Body of pancreas (tissue), 4 donors: ENCODE measurements around the gene ANKIB1.
A peak's percentile ranks its signal among the peaks of the same experiment; 100 is the strongest.

Experiments
- POLR2A ChIP-seq, 3 donors: fragments of 450-650 bp; IDR thresholded peaks; one replicate each; pipeline ENCODE4 v1.6.1; 2016; ENCODE audit warnings: antibody characterized with exemption in 3 of 3, mild to moderate bottlenecking in 2 of 3
- TF ChIP-seq, protein P1 (sequence below), 7 experiments: fragments of 450-650 bp in 4 of 7; fragments of 200-600 bp in 3 of 7; sonication (generic) in 3 of 7; IDR thresholded peaks; one replicate each; pipeline ENCODE4 v1.5.1; 2016 to 2019; ENCODE audit warnings: antibody characterized with exemption in 7 of 7

DNA sequence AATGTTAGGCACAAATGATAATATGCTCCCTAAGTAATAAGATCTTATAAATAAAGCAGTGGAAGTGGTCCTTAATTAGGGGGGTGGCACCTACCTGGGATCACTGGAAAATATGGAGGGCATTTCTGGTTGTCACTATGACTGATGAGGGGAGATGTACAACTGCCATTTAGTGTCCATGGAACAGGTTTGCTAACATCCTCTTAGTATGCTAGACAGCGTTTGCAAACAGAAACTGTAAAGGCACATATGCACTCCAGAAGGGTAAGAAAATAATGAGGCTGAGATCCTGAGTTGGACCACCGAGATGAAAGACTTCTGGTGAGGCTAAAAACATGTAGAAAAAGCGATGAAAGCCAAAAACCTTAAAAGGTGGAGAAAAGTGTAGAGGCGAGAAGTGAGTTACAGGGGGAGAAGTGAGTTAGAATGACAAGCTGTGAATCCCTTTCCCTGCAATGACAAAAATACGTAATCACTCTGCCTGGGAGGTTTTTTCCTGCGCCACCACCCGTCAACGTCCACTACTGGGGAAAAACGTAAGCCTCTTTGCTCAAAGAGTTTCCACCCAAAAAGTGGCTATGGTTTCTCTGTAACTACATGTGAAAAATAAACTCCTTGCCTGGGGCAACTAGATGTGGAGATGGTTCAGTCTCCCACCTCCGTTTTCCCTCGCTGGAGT lies 827 bp upstream of the ANKIB1 start:
- TF ChIP-seq, protein P1, sequence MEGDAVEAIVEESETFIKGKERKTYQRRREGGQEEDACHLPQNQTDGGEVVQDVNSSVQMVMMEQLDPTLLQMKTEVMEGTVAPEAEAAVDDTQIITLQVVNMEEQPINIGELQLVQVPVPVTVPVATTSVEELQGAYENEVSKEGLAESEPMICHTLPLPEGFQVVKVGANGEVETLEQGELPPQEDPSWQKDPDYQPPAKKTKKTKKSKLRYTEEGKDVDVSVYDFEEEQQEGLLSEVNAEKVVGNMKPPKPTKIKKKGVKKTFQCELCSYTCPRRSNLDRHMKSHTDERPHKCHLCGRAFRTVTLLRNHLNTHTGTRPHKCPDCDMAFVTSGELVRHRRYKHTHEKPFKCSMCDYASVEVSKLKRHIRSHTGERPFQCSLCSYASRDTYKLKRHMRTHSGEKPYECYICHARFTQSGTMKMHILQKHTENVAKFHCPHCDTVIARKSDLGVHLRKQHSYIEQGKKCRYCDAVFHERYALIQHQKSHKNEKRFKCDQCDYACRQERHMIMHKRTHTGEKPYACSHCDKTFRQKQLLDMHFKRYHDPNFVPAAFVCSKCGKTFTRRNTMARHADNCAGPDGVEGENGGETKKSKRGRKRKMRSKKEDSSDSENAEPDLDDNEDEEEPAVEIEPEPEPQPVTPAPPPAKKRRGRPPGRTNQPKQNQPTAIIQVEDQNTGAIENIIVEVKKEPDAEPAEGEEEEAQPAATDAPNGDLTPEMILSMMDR (IDR thresholded peaks at IDR 0.05), result peak in 1 of 7 experiments; percentile 4
- TF ChIP-seq POLR2A (IDR thresholded peaks at IDR 0.05), result no peak
